Keratinocyte (primary cell): ENCODE data around the gene S100A5. TPM values are rescaled to one million over a fixed set of nuclear protein-coding genes. Genes with fewer than 3 reads are reported as not detected.

Experiments used
- DNase-seq: peaks from one replicate; pipeline ENCODE4 v3.0.0-alpha.2; 2011; ENCODE audit warnings: low read depth, missing footprints, low spot score
- FAIRE-seq: peaks from 2 replicates; lab custom pipeline; 2011; peaks lifted over from hg19 to GRCh38; lab: Jason Lieb, UNC
- H2AFZ ChIP-seq: 2 replicates; pipeline ENCODE4 v1.6.0; 2012; ENCODE audit warnings: low read length, control low read depth, inconsistent platforms; ENCODE audit not compliant: control insufficient read depth
- H3K27ac ChIP-seq: 2 replicates; pipeline ENCODE4 v1.5.1; 2011; ENCODE audit warnings: low read length; ENCODE audit not compliant: control insufficient read depth, insufficient read depth
- H3K27me3 ChIP-seq: 3 replicates; pipeline ENCODE4 v1.6.0; 2011; ENCODE audit warnings: low read length; ENCODE audit not compliant: control insufficient read depth, insufficient read depth; ENCODE audit errors: extremely low read depth
- H3K36me3 ChIP-seq, 2 experiments: 2 replicates in 1 of 2; 3 replicates in 1 of 2; pipeline ENCODE4 v1.5.1; 2011; ENCODE audit warnings: low read length in 2 of 2, mild to moderate bottlenecking in 1 of 2; ENCODE audit not compliant: control insufficient read depth in 2 of 2, insufficient read depth in 2 of 2; ENCODE audit errors: extremely low read depth in 1 of 2
- H3K4me1 ChIP-seq: 3 replicates; pipeline ENCODE4 v1.5.1; 2011; ENCODE audit warnings: low read length; ENCODE audit not compliant: control insufficient read depth, insufficient read depth; ENCODE audit errors: extremely low read depth
- H3K4me2 ChIP-seq: 3 replicates; pipeline ENCODE4 v1.6.0; 2011; ENCODE audit warnings: low read depth, low read length; ENCODE audit not compliant: control insufficient read depth, insufficient read depth; ENCODE audit errors: extremely low read depth
- H3K4me3 ChIP-seq, 3 experiments: fragments of 200-600 bp in 1 of 3; sonication (generic) in 1 of 3; 2 replicates in 2 of 3; 3 replicates in 1 of 3; pipeline ENCODE4 v1.5.1; 2011 to 2016; ENCODE audit warnings: low read length in 3 of 3, mild to moderate bottlenecking in 3 of 3, control low read depth in 2 of 3, inconsistent platforms in 1 of 3, low read depth in 1 of 3, mixed read lengths in 1 of 3, mixed run types in 1 of 3, moderate library complexity in 1 of 3; ENCODE audit not compliant: control insufficient read depth in 2 of 3, insufficient read depth in 2 of 3; ENCODE audit errors: extremely low read depth in 1 of 3
- H3K79me2 ChIP-seq: 2 replicates; pipeline ENCODE4 v1.6.0; 2012; ENCODE audit warnings: low read length; ENCODE audit not compliant: control insufficient read depth, insufficient read depth
- H3K9ac ChIP-seq: 3 replicates; pipeline ENCODE4 v1.6.0; 2011; ENCODE audit warnings: low read length; ENCODE audit not compliant: control insufficient read depth, insufficient read depth; ENCODE audit errors: extremely low read depth
- H3K9me1 ChIP-seq: 3 replicates; pipeline ENCODE4 v1.6.0; 2011; ENCODE audit warnings: low read length; ENCODE audit not compliant: control insufficient read depth, insufficient read depth; ENCODE audit errors: extremely low read depth
- H3K9me3 ChIP-seq: 2 replicates; pipeline ENCODE4 v1.5.1; 2012; ENCODE audit warnings: low read depth, low read length; ENCODE audit not compliant: control insufficient read depth
- H4K20me1 ChIP-seq: 3 replicates; pipeline ENCODE4 v1.6.0; 2011; ENCODE audit warnings: low read length; ENCODE audit not compliant: control insufficient read depth, insufficient read depth; ENCODE audit errors: extremely low read depth
- CTCF ChIP-seq, 3 experiments: IDR thresholded peaks in 1 of 3; conservative IDR thresholded peaks in 1 of 3; optimal IDR thresholded peaks in 1 of 3; 2 replicates in 2 of 3; 3 replicates in 1 of 3; pipeline versions ENCODE3 to v1.5.1; 2011; ENCODE audit warnings: low read length in 3 of 3, mild to moderate bottlenecking in 3 of 3, moderate library complexity in 2 of 3, control low read depth in 1 of 3, inconsistent platforms in 1 of 3; ENCODE audit not compliant: insufficient read depth in 2 of 3; ENCODE audit errors: extremely low read depth in 1 of 3
- EZH2 ChIP-seq: IDR thresholded peaks from one replicate; pipeline ENCODE4 v1.6.1; 2012; ENCODE audit warnings: inconsistent platforms, mild to moderate bottlenecking, low read length, moderate library complexity
- dilution Hi-C: fragments of 300-500 bp; cut with MboI; formaldehyde crosslinking; loops from one replicate; pipeline ENCODE4 v1.7.0; 2020; ENCODE audit warnings: low sequenced_read_pairs; ENCODE audit not compliant: extremely low pct_ligation_motif_present
- polyA plus RNA-seq, 5 experiments: library from polyadenylated mRNA; depleted of rRNA in 3 of 5; stranded (reverse) in 3 of 5; stranded (forward) in 1 of 5; unstranded in 1 of 5; fragments of >200 nt; gene quantifications; 1 replicate in 1 of 5; 2 replicates in 3 of 5; 3 replicates in 1 of 5; pipeline versions ENCODE4 v1.2.1 to v1.2.3, GENCODE V29; 2011 to 2012; ENCODE audit warnings: missing spikeins in 2 of 5, low read depth in 1 of 5, low replicate concordance in 1 of 5

Gene S100A5
- polyA plus RNA-seq, 1 donor (not counting 4 experiments of a cell fraction or from before 2014, with no cell fraction given), result 0.20 TPM

GRCh38 chr1:153490272-153491051, 50.3 kb downstream of the S100A5 start:
- Histone ChIP-seq H3K36me3 (no peaks in the 10 kb centered on the region), H2AFZ (no peak overlapping the region), H4K20me1 (no peaks in the 10 kb centered on the region), H3K9ac (peak overlapping the region; percentile 24), H3K4me2 (peak overlapping the region; percentile 60), H3K79me2 (no peaks in the 10 kb centered on the region), H3K9me1 (no peaks in the 10 kb centered on the region), H3K27me3 (no peaks in the 10 kb centered on the region), H3K4me1 (peaks cover 42% of the 10 kb centered on the region), H3K9me3 (no peaks in the 10 kb centered on the region), H3K27ac (peak overlapping the region; percentile 77), H3K4me3 (peak overlapping the region in 1 of 3 experiments; percentile 7)
- dilution Hi-C loops, result no loop called here
- FAIRE-seq, result peak; percentile 98
- DNase-seq, result peak; percentile 92
- TF ChIP-seq CTCF (optimal IDR thresholded peaks at IDR 0.05 in 1 of 3, IDR thresholded peaks at IDR 0.05 in 1 of 3, conservative IDR thresholded peaks at IDR 0.05 in 1 of 3; ENCODE audit: extremely low read depth in 1 of 3, insufficient read depth in 2 of 3, low read length in 3 of 3) (no peak), EZH2 (no peak)

DNA sequence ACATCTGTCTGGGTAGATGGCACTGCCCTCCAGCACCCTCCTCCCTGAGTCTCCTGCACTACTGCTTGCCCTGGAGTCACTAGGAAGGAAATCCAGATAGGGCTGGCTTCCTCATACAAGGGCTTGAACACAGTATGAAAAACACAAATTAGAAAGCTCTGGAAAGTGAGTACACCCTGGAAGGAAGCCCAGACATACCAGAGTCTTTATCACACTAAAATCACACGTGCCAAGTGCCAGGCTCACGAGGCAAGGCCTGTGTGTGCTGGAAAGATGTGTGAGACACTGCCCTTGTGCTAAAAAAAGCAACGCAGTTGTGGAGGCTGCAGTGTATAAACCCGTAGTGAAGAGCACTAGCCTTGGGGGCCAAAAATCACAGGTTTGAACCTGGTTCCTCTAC, 52.0 kb downstream of the S100A5 start:
- Histone ChIP-seq H3K4me1 (peaks cover 40% of the 10 kb centered on the region), H4K20me1 (no peaks in the 10 kb centered on the region)
- dilution Hi-C loops, result no loop called here

More for the DNA sequence above, 52.0 kb downstream of the S100A5 start:
- Histone ChIP-seq H3K36me3 (no peaks in the 10 kb centered on the region), H3K27me3 (peaks cover 2% of the 10 kb centered on the region), H2AFZ (no peak overlapping the region), H3K9ac (no peak overlapping the region), H3K9me1 (no peaks in the 10 kb centered on the region), H3K27ac (no peak overlapping the region), H3K9me3 (no peaks in the 10 kb centered on the region), H3K4me3 (no peak overlapping the region), H3K4me2 (no peak overlapping the region), H3K79me2 (no peaks in the 10 kb centered on the region)
- TF ChIP-seq EZH2, result no peak
- no peak for TF ChIP-seq CTCF (optimal IDR thresholded peaks at IDR 0.05 in 1 of 3, IDR thresholded peaks at IDR 0.05 in 1 of 3, conservative IDR thresholded peaks at IDR 0.05 in 1 of 3; ENCODE audit: extremely low read depth in 1 of 3, insufficient read depth in 2 of 3, low read length in 3 of 3)
- DNase-seq (no peak), FAIRE-seq (peak; percentile 74)
